Right lung (tissue), 5 donors: ENCODE data around the gene RAX. TPM values are rescaled to one million over a fixed set of nuclear protein-coding genes. Genes with fewer than 3 reads are reported as not detected.

Source experiments
- polyA plus RNA-seq, 5 donors: library from polyadenylated mRNA; unstranded; fragments of 120-200 nt; gene quantifications; one replicate each; pipeline versions ENCODE4 v1.2.1 to v1.2.3, GENCODE V29; 2013; ENCODE audit warnings: inconsistent platforms in 1 of 5, low replicate concordance in 1 of 5; ENCODE audit not compliant: insufficient read length in 5 of 5, insufficient read depth in 1 of 5

The RAX gene
- polyA plus RNA-seq, 5 donors = not detected

Other genes starting within 250 kb of the RAX start
- gene SEC11C, start 133.6 kb downstream of the RAX start, polyA plus RNA-seq = 100 to 1,000 TPM in 2 of 5 donors, 10 to 100 TPM in 3; 77.8 to 111 (median 97.7) TPM
- 10 to 100 TPM; 56.9 to 85.7 (median 64.2) TPM for gene GRP, start 53.3 kb downstream of the RAX start, polyA plus RNA-seq
- not detected for gene CPLX4, start 45.2 kb upstream of the RAX start, polyA plus RNA-seq
- 100 to 1,000 TPM in 2 of 5 donors, 10 to 100 TPM in 3; 77.0 to 122 (median 97.6) TPM for gene LMAN1, start 85.8 kb upstream of the RAX start, polyA plus RNA-seq